ENCODE results near the gene DEK.

- TF ChIP-seq YY1 (IDR thresholded peaks at IDR 0.05; ENCODE audit: low read depth), result no peak
- TF ChIP-seq CTCF (IDR thresholded peaks at IDR 0.05), result no peak
- TF ChIP-seq TCF12 (IDR thresholded peaks at IDR 0.05), result no peak
- TF ChIP-seq SMC3 (IDR thresholded peaks at IDR 0.05; ENCODE audit: low read depth, low read length), result no peak
- TF ChIP-seq, protein P1, sequence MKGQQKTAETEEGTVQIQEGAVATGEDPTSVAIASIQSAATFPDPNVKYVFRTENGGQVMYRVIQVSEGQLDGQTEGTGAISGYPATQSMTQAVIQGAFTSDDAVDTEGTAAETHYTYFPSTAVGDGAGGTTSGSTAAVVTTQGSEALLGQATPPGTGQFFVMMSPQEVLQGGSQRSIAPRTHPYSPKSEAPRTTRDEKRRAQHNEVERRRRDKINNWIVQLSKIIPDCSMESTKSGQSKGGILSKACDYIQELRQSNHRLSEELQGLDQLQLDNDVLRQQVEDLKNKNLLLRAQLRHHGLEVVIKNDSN (IDR thresholded peaks at IDR 0.05; ENCODE audit: borderline replicate concordance, low read depth), result no peak
- no peak for TF ChIP-seq POLR2AphosphoS5 (IDR thresholded peaks at IDR 0.05; ENCODE audit: low read depth, low read length)
- TF ChIP-seq SIN3A (IDR thresholded peaks at IDR 0.05; ENCODE audit: borderline replicate concordance, low read depth, low read length), result no peak
- TF ChIP-seq, protein P2, sequence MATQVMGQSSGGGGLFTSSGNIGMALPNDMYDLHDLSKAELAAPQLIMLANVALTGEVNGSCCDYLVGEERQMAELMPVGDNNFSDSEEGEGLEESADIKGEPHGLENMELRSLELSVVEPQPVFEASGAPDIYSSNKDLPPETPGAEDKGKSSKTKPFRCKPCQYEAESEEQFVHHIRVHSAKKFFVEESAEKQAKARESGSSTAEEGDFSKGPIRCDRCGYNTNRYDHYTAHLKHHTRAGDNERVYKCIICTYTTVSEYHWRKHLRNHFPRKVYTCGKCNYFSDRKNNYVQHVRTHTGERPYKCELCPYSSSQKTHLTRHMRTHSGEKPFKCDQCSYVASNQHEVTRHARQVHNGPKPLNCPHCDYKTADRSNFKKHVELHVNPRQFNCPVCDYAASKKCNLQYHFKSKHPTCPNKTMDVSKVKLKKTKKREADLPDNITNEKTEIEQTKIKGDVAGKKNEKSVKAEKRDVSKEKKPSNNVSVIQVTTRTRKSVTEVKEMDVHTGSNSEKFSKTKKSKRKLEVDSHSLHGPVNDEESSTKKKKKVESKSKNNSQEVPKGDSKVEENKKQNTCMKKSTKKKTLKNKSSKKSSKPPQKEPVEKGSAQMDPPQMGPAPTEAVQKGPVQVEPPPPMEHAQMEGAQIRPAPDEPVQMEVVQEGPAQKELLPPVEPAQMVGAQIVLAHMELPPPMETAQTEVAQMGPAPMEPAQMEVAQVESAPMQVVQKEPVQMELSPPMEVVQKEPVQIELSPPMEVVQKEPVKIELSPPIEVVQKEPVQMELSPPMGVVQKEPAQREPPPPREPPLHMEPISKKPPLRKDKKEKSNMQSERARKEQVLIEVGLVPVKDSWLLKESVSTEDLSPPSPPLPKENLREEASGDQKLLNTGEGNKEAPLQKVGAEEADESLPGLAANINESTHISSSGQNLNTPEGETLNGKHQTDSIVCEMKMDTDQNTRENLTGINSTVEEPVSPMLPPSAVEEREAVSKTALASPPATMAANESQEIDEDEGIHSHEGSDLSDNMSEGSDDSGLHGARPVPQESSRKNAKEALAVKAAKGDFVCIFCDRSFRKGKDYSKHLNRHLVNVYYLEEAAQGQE (IDR thresholded peaks at IDR 0.05; ENCODE audit: low read depth, low read length), result no peak
- TF ChIP-seq RAD21 (IDR thresholded peaks at IDR 0.05; ENCODE audit: low read length), result no peak
- no peak for TF ChIP-seq CHD2 (IDR thresholded peaks at IDR 0.05; ENCODE audit: low read length, partially characterized antibody)
- TF ChIP-seq, protein P3, sequence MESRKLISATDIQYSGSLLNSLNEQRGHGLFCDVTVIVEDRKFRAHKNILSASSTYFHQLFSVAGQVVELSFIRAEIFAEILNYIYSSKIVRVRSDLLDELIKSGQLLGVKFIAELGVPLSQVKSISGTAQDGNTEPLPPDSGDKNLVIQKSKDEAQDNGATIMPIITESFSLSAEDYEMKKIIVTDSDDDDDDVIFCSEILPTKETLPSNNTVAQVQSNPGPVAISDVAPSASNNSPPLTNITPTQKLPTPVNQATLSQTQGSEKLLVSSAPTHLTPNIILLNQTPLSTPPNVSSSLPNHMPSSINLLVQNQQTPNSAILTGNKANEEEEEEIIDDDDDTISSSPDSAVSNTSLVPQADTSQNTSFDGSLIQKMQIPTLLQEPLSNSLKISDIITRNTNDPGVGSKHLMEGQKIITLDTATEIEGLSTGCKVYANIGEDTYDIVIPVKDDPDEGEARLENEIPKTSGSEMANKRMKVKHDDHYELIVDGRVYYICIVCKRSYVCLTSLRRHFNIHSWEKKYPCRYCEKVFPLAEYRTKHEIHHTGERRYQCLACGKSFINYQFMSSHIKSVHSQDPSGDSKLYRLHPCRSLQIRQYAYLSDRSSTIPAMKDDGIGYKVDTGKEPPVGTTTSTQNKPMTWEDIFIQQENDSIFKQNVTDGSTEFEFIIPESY (IDR thresholded peaks at IDR 0.05; ENCODE audit: borderline replicate concordance, low read depth), result no peak
Observed at GRCh38 chr6:18281564-18281963, 17.2 kb upstream of the DEK start.

Data from SK-N-SH (cell line).